GM23248 (cell line): Measurements from ENCODE around the gene MEGF6. TPM values are rescaled to one million over a fixed set of nuclear protein-coding genes. Genes with fewer than 3 reads are reported as not detected.

Source experiments
- DNase-seq: peaks from one replicate; pipeline ENCODE4 v3.0.0-alpha.2; 2015
- H2AFZ ChIP-seq: fragments of 200-600 bp; sonication (generic); 2 replicates; pipeline ENCODE4 v1.6.1; 2016; ENCODE audit warnings: antibody characterized with exemption
- H3F3A ChIP-seq: fragments of 200-600 bp; sonication (generic); 2 replicates; pipeline ENCODE4 v1.6.1; 2016; ENCODE audit warnings: mild to moderate bottlenecking, antibody characterized with exemption, mixed run types; ENCODE audit not compliant: insufficient read depth
- H3K27ac ChIP-seq: fragments of 200-600 bp; sonication (generic); 2 replicates; pipeline ENCODE4 v1.5.1; 2016; ENCODE audit warnings: mild to moderate bottlenecking
- H3K27me3 ChIP-seq: fragments of 200-600 bp; sonication (generic); replicated peaks from 2 replicates; pipeline ENCODE4 v1.6.1; 2016; ENCODE audit warnings: mild to moderate bottlenecking; ENCODE audit not compliant: insufficient read depth
- H3K36me3 ChIP-seq: fragments of 200-600 bp; sonication (generic); 2 replicates; pipeline ENCODE4 v1.6.1; 2016; ENCODE audit warnings: low read depth, mild to moderate bottlenecking
- H3K4me1 ChIP-seq: fragments of 200-600 bp; sonication (generic); 2 replicates; pipeline ENCODE4 v1.6.1; 2016; ENCODE audit warnings: mild to moderate bottlenecking; ENCODE audit not compliant: insufficient read depth
- H3K4me2 ChIP-seq: fragments of 200-600 bp; sonication (generic); one replicate; pipeline ENCODE4 v1.6.1; 2016; ENCODE audit warnings: mild to moderate bottlenecking; ENCODE audit not compliant: unreplicated experiment
- H3K4me3 ChIP-seq: fragments of 200-600 bp; sonication (generic); 2 replicates; pipeline ENCODE4 v1.5.1; 2016; ENCODE audit warnings: mild to moderate bottlenecking
- H3K79me2 ChIP-seq: fragments of 200-600 bp; sonication (generic); 2 replicates; pipeline ENCODE4 v1.6.1; 2016; ENCODE audit warnings: mild to moderate bottlenecking; ENCODE audit not compliant: insufficient read depth
- H3K9ac ChIP-seq: fragments of 200-600 bp; sonication (generic); 2 replicates; pipeline ENCODE4 v1.6.1; 2016; ENCODE audit warnings: mild to moderate bottlenecking
- H3K9me2 ChIP-seq: fragments of 200-600 bp; sonication (generic); 2 replicates; pipeline ENCODE4 v1.6.1; 2016; ENCODE audit warnings: mixed run types, mild to moderate bottlenecking, moderate library complexity; ENCODE audit not compliant: insufficient read depth
- H3K9me3 ChIP-seq: fragments of 200-600 bp; sonication (generic); one replicate; pipeline ENCODE4 v1.6.1; 2017; ENCODE audit warnings: low read depth
- H4K20me1 ChIP-seq: fragments of 200-600 bp; sonication (generic); 2 replicates; pipeline ENCODE4 v1.6.0; 2016; ENCODE audit not compliant: insufficient read depth
- EZH2 ChIP-seq: fragments of 200-600 bp; sonication (generic); IDR thresholded peaks from 2 replicates; pipeline ENCODE4 v1.6.1; 2018; ENCODE audit warnings: antibody characterized with exemption, mild to moderate bottlenecking; ENCODE audit not compliant: insufficient read depth, poor library complexity, severe bottlenecking
- EZH2phosphoT487 ChIP-seq: fragments of 200-600 bp; sonication (generic); IDR thresholded peaks from 2 replicates; pipeline ENCODE4 v1.6.1; 2018; ENCODE audit warnings: antibody characterized with exemption, moderate library complexity, mild to moderate bottlenecking, low read depth; ENCODE audit not compliant: insufficient read depth
- WGBS, 2 experiments: methylation state at CpG; one replicate each; pipeline ENCODE4 v1.1.6; 2015 to 2017; ENCODE audit warnings: low lambda C conversion rate in 2 of 2, low coverage in 1 of 2; ENCODE audit errors: missing lambda C conversion rate in 2 of 2; 5-methylcytosine and 5-hydroxymethylcytosine counted together
- in situ Hi-C: fragments of 300-500 bp; cut with MboI; formaldehyde crosslinking; loops from 2 replicates; pipeline ENCODE4 v1.15.0; 2020
- polyA plus RNA-seq: library from polyadenylated mRNA; unstranded; fragments of >200 nt; fragmentation: Nextera tagmentation; extraction: Ambion mirVana; gene quantifications from 2 replicates; pipeline ENCODE4 v1.2.1, GENCODE V29; 2016
- total RNA-seq: library from RNA; depleted of rRNA; stranded (reverse); fragments of >200 nt; shearing (Covaris generic); gene quantifications from 2 replicates; pipeline ENCODE4 v1.2.3, GENCODE V29; 2014

MEGF6 gene
- total and polyA plus RNA-seq, 2 experiments from 2014 or later, result 37.9 to 108 TPM

DNA sequence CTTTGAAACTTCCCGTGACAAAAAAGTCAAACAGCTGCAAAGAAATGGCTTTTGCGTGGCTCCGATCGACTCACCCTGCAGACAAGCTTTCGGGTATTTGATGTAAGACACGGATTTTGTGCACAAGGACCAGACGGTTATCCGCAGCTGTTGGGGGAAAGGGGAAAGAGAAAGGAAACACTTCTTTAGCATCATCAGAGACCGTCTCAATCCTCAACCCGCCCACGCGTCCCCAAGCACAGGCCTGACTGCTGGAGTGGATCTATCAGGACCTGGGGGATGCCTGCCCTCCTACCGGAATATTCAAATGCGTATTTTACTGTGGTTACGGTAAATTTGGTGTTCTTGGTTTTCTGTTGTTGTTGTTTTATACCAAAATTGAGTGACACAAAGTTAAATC lies 27.4 kb upstream of the MEGF6 start:
- Histone ChIP-seq H3K4me1 (no peaks in the 10 kb centered on the region), H3K9ac (no peak overlapping the region), H3K4me2 (no peak overlapping the region), H2AFZ (no peak overlapping the region), H3K9me3 (no peaks in the 10 kb centered on the region), H3K27ac (no peak overlapping the region), H3K27me3 (no peaks in the 10 kb centered on the region), H3K4me3 (no peak overlapping the region), H3F3A (no peaks in the 10 kb centered on the region), H3K36me3 (peaks cover 4% of the 10 kb centered on the region; the same call in 1 of the 2 replicates), H3K79me2 (no peaks in the 10 kb centered on the region), H3K9me2 (no peaks in the 10 kb centered on the region), H4K20me1 (no peaks in the 10 kb centered on the region)
- TF ChIP-seq EZH2 (no peak), EZH2phosphoT487 (no peak)
- in situ Hi-C loops, result no loop called here
- DNase-seq, result no peak
- 94 to 97% methylated on average over 15 of the region's 15 CpGs for WGBS, 2 experiments

DNA sequence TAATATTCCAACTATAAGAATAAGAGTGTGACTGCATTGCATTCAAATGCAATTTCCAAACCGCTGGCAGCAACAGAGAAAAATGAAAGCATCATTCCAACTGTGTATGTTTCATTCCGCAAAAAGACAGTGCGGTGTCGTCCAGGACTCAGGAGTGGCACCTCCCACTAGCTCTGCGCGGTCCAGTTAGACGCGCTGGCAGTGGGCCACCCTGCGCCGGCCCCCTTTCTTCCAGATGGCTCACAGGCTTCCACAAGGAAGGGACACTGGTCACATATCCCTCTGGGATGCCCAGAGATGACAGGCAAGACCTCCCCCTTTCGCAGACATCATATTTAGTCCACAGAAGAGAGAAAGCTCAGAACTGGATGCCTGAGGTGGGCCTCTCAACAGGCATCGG lies 26.7 kb upstream of the MEGF6 start:
- Histone ChIP-seq H3K27me3 (no peaks in the 10 kb centered on the region), H3K79me2 (no peaks in the 10 kb centered on the region), H3K9ac (no peak overlapping the region), H3K36me3 (peaks cover 4% of the 10 kb centered on the region; the same call in 1 of the 2 replicates), H3K4me2 (no peak overlapping the region), H3K4me3 (no peak overlapping the region), H3F3A (no peaks in the 10 kb centered on the region), H3K27ac (no peak overlapping the region), H3K9me3 (no peaks in the 10 kb centered on the region), H2AFZ (no peak overlapping the region), H3K9me2 (no peaks in the 10 kb centered on the region), H4K20me1 (no peaks in the 10 kb centered on the region), H3K4me1 (no peaks in the 10 kb centered on the region)
- no peak for DNase-seq
- WGBS, 2 experiments, result 84 to 86% methylated on average over 12 of the region's 12 CpGs
- TF ChIP-seq EZH2phosphoT487, result no peak
- TF ChIP-seq EZH2, result no peak
- in situ Hi-C loops, result no loop called here

GRCh38 chr1:3636531-3636930 lies 25.2 kb upstream of the MEGF6 start:
- no peak overlapping the region for H3K4me3 ChIP-seq
- H3K27ac ChIP-seq, result no peak overlapping the region
- peaks cover 4% of the 10 kb centered on the region; the same call in 1 of the 2 replicates for H3K36me3 ChIP-seq
- no peak overlapping the region for H2AFZ ChIP-seq
- H3K9me3 ChIP-seq, result no peaks in the 10 kb centered on the region
- no peaks in the 10 kb centered on the region for H3K9me2 ChIP-seq
- 91 to 93% methylated on average over 11 of the region's 11 CpGs for WGBS, 2 experiments
- H3K4me2 ChIP-seq, result no peak overlapping the region
- DNase-seq, result no peak
- no peaks in the 10 kb centered on the region for H3K27me3 ChIP-seq
- in situ Hi-C loops, result no loop called here
- H4K20me1 ChIP-seq, result no peaks in the 10 kb centered on the region
- no peaks in the 10 kb centered on the region for H3F3A ChIP-seq
- no peaks in the 10 kb centered on the region for H3K79me2 ChIP-seq
- no peaks in the 10 kb centered on the region for H3K4me1 ChIP-seq
- no peak overlapping the region for H3K9ac ChIP-seq
- no peak for TF ChIP-seq EZH2
- TF ChIP-seq EZH2phosphoT487, result no peak

- 96 to 97% methylated on average over 9 to 14 of the region's 14 CpGs for WGBS, 2 experiments
- no peaks in the 10 kb centered on the region for H4K20me1 ChIP-seq
- no peak for DNase-seq
- H3K4me2 ChIP-seq, result no peak overlapping the region
- no peaks in the 10 kb centered on the region for H3K4me1 ChIP-seq
- no peak overlapping the region for H3K27ac ChIP-seq
- no peak overlapping the region for H3K4me3 ChIP-seq
- no peak overlapping the region for H3K9ac ChIP-seq
- H3K79me2 ChIP-seq, result no peaks in the 10 kb centered on the region
- H2AFZ ChIP-seq, result no peak overlapping the region
- no peaks in the 10 kb centered on the region for H3K9me3 ChIP-seq
- no peaks in the 10 kb centered on the region for H3K27me3 ChIP-seq
- H3F3A ChIP-seq, result no peaks in the 10 kb centered on the region
- no peaks in the 10 kb centered on the region for H3K9me2 ChIP-seq
- H3K36me3 ChIP-seq, result peaks cover 4% of the 10 kb centered on the region; the same call in 1 of the 2 replicates
- in situ Hi-C loops, result no loop called here
- no peak for TF ChIP-seq EZH2
- TF ChIP-seq EZH2phosphoT487, result no peak
These were observed 24.8 kb upstream of the MEGF6 start for GRCh38 chr1:3636080-3636479.
